ENCODE measurements around the gene GABRD.
"Not testable (repeated sequence)": the region's sequence is repeated elsewhere in the genome, so short reads cannot be mapped to it uniquely, and the experiment has no call there.

Gene GABRD, protein sequence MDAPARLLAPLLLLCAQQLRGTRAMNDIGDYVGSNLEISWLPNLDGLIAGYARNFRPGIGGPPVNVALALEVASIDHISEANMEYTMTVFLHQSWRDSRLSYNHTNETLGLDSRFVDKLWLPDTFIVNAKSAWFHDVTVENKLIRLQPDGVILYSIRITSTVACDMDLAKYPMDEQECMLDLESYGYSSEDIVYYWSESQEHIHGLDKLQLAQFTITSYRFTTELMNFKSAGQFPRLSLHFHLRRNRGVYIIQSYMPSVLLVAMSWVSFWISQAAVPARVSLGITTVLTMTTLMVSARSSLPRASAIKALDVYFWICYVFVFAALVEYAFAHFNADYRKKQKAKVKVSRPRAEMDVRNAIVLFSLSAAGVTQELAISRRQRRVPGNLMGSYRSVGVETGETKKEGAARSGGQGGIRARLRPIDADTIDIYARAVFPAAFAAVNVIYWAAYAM

DNA sequence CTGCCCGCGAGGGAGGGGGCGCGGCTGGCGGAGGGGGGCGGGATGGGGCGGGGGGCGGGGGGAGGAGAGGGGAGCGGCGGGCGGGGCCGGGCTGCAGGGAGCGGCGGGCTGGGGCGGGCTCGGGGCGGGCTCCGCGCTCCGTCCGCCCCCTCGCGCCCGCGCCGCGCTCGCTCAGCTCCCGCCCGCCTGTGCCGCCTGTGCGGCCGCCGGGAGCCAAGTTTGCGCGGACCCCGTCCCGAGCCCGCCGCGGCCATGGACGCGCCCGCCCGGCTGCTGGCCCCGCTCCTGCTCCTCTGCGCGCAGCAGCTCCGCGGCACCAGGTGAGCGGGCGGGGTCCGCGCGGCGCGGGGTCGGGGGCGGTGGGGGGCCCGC, at the start of gene GABRD:
Gene GABRD (plus strand): TSS at position 174 of the 372 bp plus-strand sequence. CDS start 79 bp downstream, at position 253.
- DNase-seq: no peak

- DNase-seq: no peak
These were observed 49.6 kb upstream of the GABRD start for GRCh38 chr1:1969505-1969900.

- DNase-seq: no peak
These were observed 49.0 kb upstream of the GABRD start for GRCh38 chr1:1969953-1970716.

DNA sequence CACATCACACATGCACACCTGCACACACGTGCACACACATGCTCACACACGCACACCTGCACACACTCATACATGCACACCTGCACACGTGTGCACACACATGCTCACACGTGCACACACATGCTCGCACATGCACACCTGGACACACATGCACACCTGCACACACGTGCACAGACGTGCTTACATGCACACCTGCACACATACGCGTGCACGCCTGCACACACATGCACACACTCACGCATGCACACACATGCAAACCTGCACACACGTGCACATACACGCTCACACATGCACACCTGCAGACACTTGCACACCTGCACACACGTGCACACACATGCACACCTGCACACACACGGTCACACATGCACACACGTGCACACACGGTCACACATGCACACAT, 48.1 kb upstream of the GABRD start:
- no peak for DNase-seq

DNA sequence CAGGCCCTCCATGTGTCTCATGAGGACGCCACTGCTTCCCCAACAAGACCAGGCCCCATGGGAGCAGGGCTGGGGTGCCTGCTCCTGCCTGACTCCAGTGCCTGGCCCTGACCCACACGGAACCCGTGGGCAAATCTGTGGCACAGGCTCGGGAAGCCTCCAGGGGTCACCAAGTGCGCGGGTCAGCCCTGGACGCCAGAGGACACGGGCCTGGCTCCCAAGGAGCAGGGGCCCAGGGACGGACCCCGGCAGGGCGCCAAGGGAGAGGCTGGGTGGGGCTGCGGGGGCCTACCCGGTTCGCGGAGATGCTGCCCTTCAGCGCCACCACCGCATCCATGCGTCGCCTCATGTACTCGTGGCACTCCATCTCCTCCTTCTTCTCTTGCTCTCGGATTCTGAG, 47.5 kb upstream of the GABRD start:
- no peak for DNase-seq

GRCh38 chr1:1972976-1973715, 46.0 kb upstream of the GABRD start:
- DNase-seq: no peak

GRCh38 chr1:1973716-1974642, 45.2 kb upstream of the GABRD start:
- no peak for DNase-seq

- no peak for DNase-seq
These were observed 44.3 kb upstream of the GABRD start for GRCh38 chr1:1974834-1975233.

DNA sequence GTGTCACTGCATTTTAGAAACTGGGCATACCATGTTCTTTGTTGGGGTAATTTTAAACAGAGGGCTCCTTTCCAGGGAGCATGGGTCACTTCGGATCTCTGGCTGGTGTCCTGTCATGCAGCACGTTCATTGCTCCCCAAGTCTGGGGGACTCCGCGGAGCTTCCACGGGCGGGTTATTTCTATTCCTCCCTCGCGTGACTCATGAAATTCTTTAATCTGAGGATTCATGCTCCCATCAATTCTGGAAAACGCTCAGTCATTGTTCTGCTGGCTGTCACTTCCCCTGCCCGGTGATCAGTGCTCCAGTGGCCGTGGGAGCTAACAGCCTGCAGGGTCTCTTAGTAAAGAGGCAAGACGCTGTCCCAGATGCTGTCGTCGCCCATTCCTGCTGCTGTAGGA, 43.6 kb upstream of the GABRD start:
- no peak for DNase-seq

DNA sequence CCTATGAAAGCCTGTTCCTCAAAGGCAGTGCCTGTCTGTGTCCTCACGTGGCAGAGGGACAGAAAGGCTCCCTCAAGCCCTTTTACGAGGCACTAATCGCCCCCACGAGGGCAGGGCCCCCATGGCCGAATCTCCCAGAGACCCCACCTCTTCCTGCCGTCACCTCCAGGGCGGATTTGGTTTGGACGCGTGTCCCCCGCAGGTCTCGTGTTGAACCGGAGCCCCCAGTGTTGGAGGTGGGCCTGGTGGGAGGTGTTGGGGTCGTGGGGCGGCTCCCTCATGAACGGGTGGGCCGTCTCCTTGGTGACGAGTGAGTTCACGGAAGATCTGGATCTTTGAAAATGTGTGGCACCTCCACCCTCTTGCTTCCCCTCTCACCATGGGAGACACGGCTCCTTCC, 43.1 kb upstream of the GABRD start:
- no peak for DNase-seq

GRCh38 chr1:1978108-1978507, 41.0 kb upstream of the GABRD start:
- DNase-seq: no peak

- not testable (repeated sequence) for DNase-seq
These were observed 40.3 kb upstream of the GABRD start for GRCh38 chr1:1978690-1979481.

- DNase-seq: no peak
These were observed 39.5 kb upstream of the GABRD start for GRCh38 chr1:1979482-1980165.

GRCh38 chr1:1980467-1981141, 38.5 kb upstream of the GABRD start:
- DNase-seq: no peak

- no peak for DNase-seq
These were observed 38.0 kb upstream of the GABRD start for GRCh38 chr1:1981142-1981500.

- not testable (repeated sequence) for DNase-seq
These were observed 37.4 kb upstream of the GABRD start for GRCh38 chr1:1981631-1982327.

DNA sequence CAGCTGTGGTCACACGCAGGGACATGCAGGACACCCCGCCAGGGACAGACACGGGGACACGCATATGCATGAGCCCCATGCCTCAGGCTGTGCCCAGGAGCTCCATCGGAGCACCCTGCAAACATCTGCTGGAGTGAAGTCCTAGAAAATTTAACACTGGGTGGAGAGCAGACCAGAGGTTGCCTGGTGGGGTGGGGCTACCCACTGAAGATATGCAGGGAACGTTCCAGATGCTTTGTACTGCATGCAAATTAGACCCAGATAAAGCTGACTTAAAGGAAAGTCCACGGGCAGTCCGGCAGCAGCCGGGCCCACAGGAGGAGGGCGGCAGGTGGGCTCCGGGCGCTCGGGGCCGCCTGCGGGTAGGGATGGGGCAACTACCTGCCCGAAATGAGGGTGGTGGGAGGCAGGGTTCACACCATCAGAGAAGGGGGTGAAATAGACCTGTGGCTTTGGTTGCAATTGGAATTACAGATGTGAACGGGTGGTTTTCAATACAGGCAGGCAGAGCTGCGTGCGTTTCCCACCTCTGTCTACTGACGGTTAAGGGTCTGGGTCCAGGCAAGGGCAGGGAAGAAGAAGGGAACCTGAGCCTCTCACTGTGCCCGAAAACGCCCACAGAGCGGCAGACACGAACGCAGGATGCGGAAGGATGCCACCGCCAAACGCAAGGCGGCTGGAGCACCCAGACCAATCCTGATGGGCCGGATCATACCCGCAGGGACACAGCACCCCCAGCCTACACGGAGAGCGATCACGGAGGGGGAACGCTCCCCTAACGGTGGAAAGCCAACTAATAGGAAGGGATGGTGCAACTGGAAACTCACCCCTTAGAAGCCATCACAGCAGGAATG, 36.5 kb upstream of the GABRD start:
- no peak for DNase-seq

DNA sequence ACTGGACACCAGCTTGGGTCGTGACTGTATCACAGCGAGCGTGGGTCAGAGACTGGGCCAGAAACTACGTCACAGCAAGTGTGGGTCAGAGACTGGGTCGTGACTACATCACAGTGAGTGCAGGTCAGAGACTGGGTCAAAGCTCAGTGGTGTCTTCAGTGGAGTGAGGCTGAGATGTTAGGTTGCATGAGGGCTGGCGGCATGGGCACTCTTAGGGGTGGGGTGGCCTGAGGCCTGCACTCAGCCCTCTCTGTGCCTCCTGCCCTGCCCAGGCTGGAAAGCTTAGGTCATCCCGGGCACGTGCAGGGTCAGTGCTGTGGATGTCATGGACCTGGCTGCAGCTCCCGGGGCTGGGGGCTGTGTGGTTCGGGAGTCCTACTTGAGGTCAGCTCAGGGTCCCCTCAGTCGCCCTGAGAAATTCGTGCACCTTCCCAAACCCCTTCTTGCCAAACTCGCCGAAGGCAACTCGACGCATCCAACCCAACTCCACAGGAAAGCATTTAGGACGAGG, 34.5 kb upstream of the GABRD start:
- DNase-seq: no peak
